IPS DF 4.7 (cell line): ENCODE results near the gene TNFRSF8.

Experiments used
- DNase-seq: peaks from one replicate; pipeline ENCODE4 v3.0.0-alpha.2; 2013; ENCODE audit warnings: low spot score; ENCODE audit errors: extremely low read depth

TNFRSF8 gene

GRCh38 chr1:12113433-12114339, 50.6 kb downstream of the TNFRSF8 start:
- no peak for DNase-seq

- no peak for DNase-seq
These were observed 51.2 kb downstream of the TNFRSF8 start for GRCh38 chr1:12114340-12114683.

GRCh38 chr1:12114916-12115315, 51.8 kb downstream of the TNFRSF8 start:
- no peak for DNase-seq

GRCh38 chr1:12121212-12122003, 58.3 kb downstream of the TNFRSF8 start:
- DNase-seq = no peak

- DNase-seq = no peak
These were observed 60.1 kb downstream of the TNFRSF8 start for GRCh38 chr1:12123172-12123571.

GRCh38 chr1:12124693-12125421, 61.8 kb downstream of the TNFRSF8 start:
- DNase-seq = no peak

GRCh38 chr1:12125422-12126355, 62.6 kb downstream of the TNFRSF8 start:
- DNase-seq = no peak

GRCh38 chr1:12126781-12127180, 63.7 kb downstream of the TNFRSF8 start:
- no peak for DNase-seq

GRCh38 chr1:12127206-12127810, 64.2 kb downstream of the TNFRSF8 start:
- DNase-seq = no peak

- no peak for DNase-seq
These were observed 65.0 kb downstream of the TNFRSF8 start for GRCh38 chr1:12128120-12128519.

- DNase-seq = no peak
These were observed 66.5 kb downstream of the TNFRSF8 start for GRCh38 chr1:12129624-12130023.

- no peak for DNase-seq
These were observed 67.5 kb downstream of the TNFRSF8 start for GRCh38 chr1:12130466-12131130.

- DNase-seq = no peak
These were observed 69.0 kb downstream of the TNFRSF8 start for GRCh38 chr1:12132078-12132477.

- DNase-seq = no peak
These were observed 71.6 kb downstream of the TNFRSF8 start for GRCh38 chr1:12134716-12135115.

GRCh38 chr1:12135612-12136011, 72.5 kb downstream of the TNFRSF8 start:
- no peak for DNase-seq

- DNase-seq = no peak
These were observed 74.0 kb downstream of the TNFRSF8 start for GRCh38 chr1:12136916-12137610.

- no peak for DNase-seq
These were observed 75.4 kb downstream of the TNFRSF8 start for GRCh38 chr1:12138196-12139168.

GRCh38 chr1:12140016-12140415, 76.9 kb downstream of the TNFRSF8 start:
- no peak for DNase-seq
